Erythroblast (primary cell): Measurements from ENCODE around the gene C16orf96.

Experiments
- GATA1 ChIP-seq: IDR thresholded peaks from 2 replicates; pipeline ENCODE4 v1.6.1; 2011; ENCODE audit warnings: low read depth, mild to moderate bottlenecking, control low read depth, low read length, moderate library complexity
- POLR2A ChIP-seq: IDR thresholded peaks from 2 replicates; pipeline ENCODE4 v1.6.1; 2011; ENCODE audit warnings: mild to moderate bottlenecking, low read length

DNA sequence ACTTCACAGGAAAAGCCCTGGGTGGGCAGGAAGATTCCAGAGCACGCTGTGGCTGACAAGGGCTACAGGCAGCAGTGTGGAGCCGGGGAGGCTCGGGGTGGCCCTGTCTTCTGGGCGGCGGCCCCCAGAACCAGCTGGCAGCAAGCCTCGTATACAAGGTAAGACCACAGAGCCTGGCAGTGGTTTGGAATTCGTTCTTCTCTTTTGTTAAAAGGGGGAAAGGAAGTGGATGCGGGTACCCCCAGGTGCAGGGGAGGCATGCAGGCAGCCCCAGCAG lies 52.5 kb downstream of the C16orf96 start:
- no peak for TF ChIP-seq POLR2A
- no peak for TF ChIP-seq GATA1
